GM19468 (cell line): ENCODE measurements around the gene SCGB1A1.

Experiments
- ATAC-seq: cut with Tn5 transposase; IDR thresholded peaks from one replicate; pipeline ENCODE4 v1.9.1; 2021; ENCODE audit warnings: mild to moderate bottlenecking, moderate library complexity, moderate number of reproducible peaks; ENCODE audit not compliant: unreplicated experiment; ENCODE audit errors: extremely low read depth

SCGB1A1 gene

DNA sequence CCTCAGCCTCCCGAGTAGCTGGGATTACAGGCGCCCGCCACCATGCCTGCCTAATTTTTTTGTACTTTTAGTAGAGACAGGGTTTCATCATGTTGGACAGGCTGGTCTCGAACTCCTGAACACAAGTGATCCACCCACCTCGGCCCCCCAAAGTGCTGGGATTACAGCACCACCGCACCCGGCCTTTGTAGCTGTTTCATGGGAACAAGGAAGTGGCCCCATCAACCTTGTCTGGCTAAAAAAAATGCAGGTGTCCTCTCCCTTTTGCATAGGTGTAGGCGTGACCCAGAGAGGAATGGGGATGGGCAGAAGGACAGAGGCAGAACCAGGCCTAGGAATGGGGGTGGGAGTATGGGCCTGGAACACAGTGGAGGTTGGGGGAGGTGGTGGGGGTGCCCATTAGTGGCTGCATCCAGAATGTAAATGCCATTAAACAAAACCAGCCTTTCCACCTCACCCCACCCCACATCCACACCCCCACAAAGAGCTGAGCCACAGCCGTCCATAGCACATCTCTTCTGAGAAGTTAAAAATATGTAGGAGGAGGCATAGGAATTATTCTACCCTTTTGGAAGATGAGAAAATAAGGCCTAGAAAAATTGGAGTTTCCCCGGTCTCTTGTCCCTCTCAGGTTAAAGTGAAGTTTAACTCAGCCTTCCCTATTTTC, 22.8 kb upstream of the SCGB1A1 start:
- no peak for ATAC-seq

DNA sequence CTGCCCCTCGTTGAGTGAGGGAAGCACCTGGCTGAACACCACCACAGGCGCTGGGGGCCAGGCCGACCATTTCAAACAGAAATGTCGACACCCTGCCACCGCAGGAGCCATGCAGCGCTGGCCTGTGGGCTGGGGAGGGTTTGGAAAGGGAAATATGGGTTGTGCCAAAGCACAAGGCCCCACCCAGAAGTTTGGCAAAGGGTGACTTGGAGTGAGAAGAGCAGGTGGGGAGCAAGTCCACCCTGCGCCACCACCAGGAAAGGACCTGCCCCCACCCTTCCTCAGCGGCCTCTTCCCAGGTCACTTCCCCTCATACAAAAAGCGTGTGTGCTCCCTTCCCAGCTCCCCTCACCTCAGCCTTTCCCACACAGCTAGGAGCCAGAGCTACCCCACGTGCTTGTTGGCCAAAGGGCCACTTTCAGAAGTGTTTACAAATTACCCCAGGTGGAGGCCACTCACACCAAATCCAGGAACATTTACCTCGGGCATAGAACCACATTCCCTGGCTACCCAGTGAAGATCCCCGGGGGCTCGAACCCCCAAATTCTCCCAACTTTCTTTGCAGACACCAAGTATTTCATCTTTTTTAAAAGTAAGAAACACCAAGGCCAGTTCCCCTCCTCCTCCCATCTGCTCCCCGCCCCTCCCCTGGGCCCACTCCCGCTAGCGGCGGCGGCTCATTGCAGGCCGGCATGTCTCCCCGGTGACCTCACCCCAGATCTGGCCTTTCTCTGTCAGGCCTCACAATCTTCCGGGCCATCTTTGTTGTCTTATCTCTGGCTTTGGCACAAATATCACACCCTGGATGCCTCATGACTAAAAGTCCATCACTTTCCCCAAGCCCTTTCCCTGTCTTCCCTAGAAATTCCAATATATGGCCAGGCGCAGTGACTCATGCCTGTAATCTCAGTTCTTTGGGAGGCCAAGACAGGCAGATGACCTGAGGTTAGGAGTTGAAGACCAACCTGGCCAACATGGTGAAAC, 20.5 kb upstream of the SCGB1A1 start:
- ATAC-seq, result no peak

DNA sequence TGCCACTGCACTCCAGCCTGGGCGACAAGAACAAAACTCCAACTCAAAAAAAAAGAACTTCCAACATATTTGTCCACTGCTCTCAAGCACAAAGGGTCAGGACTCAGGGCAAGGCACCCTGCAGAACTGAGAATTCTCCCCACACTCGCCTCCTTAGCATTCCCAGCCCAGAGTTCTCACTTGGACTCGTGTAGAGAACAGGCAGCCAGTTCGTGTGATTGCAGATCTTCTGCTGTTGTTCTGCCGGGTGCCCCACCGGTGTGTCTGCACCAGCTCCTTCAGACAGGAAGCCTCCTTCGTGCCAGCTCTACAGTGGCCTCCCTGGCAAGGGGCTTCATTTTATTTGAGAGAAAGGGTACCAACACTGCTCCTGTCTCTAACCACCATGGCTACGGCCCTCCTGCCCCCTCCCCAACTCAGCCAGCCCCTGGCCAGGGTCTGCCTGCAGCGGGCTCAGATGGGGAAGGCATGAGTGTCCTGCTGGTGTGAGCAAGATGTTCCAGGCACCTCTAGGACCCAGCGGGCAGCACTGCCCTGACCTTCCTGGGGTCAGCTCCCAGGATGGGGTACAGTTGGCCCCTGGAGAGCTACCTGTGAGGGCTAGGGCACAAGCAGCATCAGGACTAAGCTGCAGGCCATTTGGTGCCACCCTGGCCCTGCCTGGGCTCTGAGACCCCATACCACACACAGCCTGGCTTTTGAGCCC, 19.5 kb upstream of the SCGB1A1 start:
- no peak for ATAC-seq

DNA sequence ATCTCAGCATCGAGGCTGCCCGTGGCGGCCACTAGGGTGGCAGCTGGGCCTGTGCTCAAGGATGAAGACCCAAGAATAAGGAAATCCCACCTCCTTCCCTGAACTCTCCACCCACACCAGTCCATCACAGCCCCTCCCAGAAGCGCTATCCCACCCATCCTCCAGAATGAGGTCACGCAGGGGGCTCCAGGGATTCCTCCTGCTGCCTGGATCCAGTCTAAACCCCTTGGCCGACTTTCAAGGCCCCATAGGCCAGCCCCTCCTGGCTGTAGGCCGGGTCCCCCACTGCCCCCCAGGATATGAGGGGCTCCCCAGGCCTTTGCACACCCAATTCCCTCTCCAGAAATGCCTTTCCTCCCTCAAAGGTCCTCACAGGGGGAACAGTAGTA, 19.0 kb upstream of the SCGB1A1 start:
- ATAC-seq, result no peak

DNA sequence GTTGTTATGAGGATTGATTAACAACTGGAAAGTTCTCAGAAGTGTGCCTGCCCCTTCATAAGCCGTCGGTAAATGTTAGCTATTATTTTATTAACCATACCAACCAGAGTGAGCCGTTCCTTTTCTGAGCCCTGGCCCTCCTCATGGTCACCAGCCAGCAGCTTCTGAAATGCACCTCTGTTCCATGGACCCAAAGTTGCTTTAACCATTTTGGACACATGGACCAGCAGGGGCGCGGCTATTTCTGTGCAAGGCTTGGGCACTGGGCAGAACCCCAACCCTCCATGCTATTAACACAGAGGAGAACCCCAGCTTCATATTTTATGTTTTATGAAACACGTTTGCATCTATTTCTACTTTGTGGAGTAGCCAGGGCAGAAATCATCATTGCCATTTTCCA, 18.6 kb upstream of the SCGB1A1 start:
- ATAC-seq, result no peak

DNA sequence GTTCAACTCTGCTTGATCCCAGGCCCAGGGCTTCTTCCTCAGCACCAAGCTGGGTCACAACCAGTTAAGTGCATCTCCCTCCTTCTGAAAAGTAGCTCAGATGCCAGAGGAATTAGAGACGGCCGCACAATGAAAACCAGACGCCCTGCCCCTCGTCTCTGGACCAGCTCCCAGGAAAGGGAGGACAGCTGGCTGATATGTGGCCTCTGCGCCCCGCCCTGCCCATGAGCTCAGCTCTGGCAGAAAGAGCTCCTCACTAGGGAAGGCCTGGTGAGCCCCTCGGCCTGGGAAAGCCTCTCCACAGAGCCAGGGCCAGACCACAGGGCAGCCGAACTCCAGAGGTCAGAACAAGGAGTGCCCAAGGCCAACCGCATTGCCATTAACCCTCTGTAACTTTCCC, 18.1 kb upstream of the SCGB1A1 start:
- ATAC-seq, result no peak

DNA sequence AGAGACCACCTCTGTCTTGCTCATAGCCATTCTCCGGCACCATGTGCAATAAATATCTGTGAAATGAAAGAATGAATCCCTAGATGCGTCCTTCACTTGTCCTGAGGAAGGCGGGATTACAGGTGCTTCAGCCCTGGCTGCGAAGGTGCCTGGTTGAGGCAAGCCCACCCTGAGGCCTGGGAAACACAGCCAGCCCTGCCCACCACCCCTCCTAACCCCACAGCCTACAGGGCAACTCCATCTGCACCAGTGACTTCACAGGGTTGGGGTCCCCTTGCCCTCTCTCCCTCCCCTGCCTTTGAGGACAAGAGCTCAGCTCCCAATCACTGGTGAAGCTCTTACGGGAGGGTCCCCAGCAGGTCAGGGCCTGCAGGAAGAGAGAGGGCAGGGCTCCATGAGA, 17.5 kb upstream of the SCGB1A1 start:
- no peak for ATAC-seq

DNA sequence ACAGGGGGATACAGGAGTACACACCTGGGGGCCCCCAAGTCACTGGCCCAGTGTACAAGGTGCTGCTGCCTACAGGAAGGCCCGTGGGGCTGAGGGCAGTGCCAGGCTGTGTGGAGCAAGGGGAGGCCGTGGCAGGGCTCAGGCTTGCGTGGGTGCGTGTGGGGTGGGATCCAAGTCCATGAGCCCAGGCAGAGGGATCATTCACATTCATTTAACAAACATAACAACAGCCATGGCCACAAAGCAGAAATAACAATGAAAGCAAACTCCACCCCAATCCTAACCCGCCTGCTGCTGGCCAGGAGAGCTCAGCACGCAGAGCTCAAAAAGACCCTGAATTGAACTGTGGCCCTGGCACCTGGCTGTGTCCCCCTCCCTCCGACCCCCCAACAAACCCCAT, 17.0 kb upstream of the SCGB1A1 start:
- ATAC-seq, result no peak

DNA sequence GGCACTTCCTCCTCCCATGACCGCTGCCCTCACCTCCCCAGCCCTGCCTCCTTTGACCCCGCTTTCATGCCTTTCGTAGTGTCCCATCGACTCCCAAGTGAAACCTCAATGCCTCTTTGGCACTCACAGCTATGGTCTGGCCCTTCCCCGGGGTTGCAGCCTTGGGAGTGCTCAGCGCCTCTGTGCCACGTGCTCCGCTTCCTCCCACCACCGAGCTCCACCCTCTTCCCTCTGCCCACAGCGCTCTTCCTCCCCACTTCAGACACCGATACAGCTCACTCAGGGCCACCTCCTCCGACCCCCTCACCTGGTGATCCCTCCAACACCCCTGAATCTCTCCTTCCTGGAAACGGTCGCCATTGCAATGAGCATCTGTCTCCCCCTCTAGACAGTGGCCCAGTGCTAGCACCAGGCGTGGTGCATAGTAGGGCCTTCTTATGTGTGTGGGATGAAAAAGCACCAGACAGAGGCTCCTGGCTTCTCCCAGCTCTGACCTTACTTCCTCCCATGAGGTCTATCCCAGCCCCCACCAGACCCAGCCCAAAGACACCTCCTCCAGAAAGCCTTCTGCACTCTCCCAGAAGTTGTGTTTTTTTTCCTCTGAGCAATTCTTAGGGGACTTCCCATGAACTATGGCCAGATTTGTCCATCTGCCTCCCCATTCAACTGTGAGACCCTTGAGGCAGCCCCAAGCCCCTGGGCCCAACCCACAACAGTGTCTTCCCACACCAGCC, 16.4 kb upstream of the SCGB1A1 start:
- no peak for ATAC-seq

DNA sequence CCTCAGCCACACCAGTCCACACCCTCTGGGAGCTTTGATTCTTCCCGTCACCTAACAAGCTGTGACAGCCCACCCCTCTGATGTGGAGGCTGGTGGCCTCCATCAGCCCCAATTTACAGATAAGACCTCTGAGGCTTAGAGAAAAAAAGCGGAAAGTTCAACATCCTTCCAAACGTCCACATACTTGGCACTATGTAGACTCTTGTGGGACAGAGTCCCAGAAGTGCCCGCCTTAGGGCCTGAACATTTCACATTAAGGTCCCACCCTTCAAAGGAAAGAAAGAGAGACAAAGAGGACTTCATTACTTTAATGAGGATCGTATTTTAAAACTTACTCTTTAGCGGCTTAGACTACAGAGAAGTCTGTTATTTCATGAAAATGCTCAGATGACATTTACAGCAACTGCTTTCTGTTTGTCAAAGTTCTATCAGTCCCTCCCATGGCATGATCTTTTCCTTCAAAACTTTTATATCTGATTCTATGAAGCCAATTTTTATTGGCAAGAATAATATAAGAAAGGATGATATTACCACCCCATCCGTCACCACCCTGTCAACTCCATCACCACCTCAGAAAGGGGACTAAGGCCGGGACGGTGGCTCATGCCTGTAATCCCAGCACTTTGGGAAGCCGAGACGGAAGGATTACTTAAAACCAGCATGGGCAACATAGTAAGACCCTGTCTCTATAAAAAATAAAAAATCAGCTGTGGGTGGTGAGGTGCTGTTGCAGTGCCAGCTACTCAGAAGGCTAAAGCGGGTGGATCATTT, 15.7 kb upstream of the SCGB1A1 start:
- no peak for ATAC-seq

DNA sequence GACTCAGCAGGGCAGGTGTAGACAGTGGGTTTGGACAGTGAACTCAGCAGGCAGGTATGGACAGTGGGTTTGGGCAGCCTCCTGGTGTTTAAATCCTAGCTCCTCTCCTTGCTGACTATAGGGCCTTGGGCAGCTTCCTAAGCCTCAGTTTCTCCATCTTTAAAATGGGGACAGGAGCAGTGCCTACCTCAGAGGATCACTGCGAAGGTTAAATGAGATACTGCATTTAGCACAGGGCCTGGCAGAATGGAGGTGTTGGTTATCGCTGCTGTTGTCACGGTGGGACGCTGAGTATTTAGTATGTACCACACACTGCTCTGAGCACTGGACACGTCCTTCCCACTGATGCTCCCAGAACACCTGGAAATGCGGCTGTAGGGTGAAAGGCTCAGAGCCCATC, 14.4 kb upstream of the SCGB1A1 start:
- ATAC-seq, result no peak

DNA sequence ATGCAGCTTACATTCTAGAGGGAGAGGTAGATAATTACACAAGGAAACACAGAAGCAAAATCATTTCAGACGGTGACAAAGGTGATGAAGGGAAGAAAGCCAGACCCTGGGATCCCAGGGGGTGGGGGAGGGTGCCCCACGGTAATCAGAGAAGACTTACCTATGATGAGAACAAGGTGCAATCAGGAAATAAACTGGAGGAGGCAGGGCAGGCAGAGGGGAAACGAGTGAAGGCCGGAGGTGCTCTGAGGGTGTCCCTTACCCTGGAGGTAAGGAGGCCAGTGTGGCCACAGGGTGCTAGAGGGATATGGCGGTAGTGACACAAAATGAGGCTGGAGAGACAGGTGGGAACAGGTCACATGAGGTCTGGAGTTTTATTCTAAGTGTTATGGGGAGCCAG, 13.9 kb upstream of the SCGB1A1 start:
- no peak for ATAC-seq

DNA sequence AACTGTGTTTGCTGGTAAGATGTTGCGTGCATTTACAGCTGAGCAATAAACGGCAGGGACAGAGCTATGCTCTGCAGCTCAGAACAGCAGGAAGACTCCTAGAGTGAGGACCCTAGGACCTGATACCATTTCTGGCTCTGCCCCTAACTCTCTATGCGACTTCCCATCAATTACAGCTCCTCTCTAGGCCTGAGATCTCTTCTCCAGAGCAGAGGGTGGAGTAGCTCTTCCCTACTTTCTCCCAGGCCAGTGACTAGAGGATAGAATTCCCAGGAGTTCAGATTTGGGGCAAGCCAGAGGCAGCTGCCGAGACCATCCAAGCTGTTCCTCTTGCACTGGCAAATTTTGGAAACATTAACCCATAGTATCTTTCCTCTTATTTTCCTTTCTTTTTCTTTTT, 12.8 kb upstream of the SCGB1A1 start:
- ATAC-seq, result no peak

DNA sequence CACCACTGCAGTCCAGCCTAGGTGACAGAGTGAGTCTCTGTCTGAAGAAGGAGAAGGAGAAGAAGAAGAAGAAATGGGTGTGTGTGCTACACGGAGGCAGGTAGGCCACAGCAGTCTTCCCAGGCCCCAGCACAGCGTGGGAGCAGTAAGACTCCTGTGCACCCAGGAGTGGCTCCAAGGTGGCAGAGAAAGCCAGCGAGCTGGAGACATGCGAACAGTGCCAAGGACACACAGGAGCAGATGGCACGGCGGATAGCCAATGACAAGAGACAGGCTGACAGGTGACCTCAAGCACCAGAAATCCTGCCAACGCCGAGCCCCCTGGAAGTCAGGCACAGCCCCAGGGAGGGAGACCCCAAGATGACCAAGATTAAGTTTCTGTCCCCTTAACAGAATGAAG, 9.0 kb upstream of the SCGB1A1 start:
- no peak for ATAC-seq

DNA sequence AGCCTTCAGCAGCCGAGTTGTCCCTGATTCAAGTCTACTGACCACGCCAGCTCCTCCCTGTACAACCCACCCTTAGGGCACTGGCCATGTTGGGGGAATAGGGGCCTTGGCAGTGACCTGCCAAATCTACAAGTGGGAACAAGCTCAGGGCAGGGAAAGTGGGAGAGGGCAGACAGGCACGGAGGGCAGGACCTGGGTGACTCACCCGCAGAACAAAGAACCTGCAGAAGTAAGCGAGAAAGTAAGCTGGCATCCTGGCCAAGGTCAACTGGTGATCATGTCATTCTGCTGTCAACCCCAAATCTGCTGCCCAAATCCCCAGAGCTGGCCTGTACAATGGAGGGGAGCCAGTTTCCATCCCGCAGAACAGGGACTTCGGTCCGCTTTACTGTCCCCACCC, 7.9 kb upstream of the SCGB1A1 start:
- no peak for ATAC-seq

DNA sequence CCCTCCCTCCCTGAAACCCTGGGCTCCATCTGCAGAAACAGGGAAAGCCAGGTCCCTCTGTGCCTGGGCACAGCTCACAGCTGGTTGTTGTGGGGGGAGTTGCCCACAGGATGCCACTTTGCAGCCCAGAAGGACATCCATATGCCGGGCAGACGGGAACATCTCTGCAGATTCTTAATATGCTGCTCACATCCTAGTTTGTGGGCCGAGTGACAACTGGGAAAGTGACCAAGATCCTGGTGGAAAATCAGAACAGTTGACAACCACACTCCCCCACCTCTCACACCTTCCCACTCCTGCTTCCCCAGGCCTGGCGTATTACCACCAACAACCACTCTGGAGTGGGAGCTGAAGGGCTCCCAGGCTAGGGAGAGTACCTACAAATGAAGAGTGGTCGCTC, 7.3 kb upstream of the SCGB1A1 start:
- ATAC-seq, result no peak

DNA sequence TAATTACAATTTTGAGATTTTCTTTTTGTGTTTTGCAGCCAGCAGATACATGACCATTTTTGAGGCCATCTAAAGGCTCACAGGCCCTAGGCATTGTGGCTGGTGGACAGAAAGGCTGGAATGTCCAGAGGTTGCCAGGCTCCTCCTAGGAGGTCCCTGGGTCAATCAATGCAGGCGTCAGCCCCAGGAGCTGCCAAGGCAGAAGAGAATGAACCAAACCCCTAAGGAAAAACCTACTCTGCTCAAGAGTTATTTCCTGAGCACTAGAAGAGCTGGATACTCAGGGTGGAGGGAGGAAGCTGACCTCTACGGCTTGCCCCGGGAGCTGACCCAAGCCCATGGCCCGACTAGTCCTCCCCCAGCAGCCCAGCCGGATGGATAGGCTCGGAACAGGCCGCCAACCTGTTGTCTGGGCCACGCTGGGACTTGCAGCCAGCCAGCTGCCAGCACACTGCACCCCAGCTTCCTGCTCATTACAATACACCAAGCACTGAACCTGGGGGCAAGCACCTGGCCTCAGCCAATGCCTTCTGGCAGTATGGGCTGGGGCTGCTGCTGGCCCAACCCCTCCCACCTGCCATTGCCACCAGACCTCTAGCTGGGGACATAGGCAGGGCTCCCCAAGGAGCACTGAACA, 5.7 kb upstream of the SCGB1A1 start:
- no peak for ATAC-seq

DNA sequence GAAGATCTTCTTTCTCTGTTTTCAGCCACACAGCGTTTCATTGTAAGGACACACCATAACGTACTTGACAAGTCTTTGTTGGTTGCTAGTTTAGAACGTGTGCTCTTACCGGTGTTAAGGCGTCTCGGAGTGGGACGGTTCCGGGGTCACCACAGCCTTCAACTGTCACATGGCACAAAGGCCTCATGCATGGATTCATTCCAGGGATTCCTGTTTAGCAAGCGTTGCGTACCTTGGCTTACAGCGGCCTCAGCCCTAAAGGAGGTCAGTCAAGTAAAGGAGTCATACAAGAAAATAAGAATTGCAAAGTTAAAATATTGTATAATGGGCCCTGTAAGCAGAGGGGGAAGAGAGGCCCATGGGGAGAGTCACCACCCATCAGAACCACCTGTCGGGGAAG, 2.2 kb upstream of the SCGB1A1 start:
- no peak for ATAC-seq

DNA sequence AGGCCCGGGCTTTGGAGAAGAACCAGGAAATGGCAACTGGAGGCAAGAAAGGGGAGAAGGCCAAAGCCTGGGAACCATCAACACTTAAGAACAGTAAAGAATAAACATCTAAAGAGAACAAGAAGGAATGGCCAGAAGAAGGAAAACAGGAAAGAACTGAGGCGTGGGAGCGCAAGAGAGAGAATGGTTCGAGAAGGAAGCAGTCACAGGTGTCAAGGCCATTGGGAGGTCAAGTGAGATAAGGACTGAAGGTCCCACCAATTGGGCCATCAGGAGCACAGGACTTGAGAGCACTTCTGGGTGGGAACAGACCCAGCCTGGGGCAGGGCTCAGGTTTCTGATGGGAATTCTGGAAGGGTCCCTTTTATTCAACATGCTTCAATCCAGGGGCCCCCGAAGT, 697 bp upstream of the SCGB1A1 start:
- ATAC-seq, result no peak
